MM.1S (cell line): ENCODE results near the gene PCTP.

Experiments used
- DNase-seq: peaks from one replicate; pipeline ENCODE4 v3.0.0-alpha.2; 2015
- H2AFZ ChIP-seq: fragments of 300-600 bp; sonication (generic); 2 replicates; pipeline ENCODE4 v1.6.0; 2016; ENCODE audit warnings: antibody characterized with exemption, low read length
- H3F3A ChIP-seq: fragments of 300-600 bp; sonication (generic); 2 replicates; pipeline ENCODE4 v1.6.1; 2016; ENCODE audit warnings: mild to moderate bottlenecking, antibody characterized with exemption, low read length, moderate library complexity, mixed read lengths; ENCODE audit not compliant: insufficient read depth
- H3K27ac ChIP-seq: fragments of 300-600 bp; sonication (generic); 2 replicates; pipeline ENCODE4 v1.5.1; 2016; ENCODE audit warnings: mild to moderate bottlenecking, low read length
- H3K27me3 ChIP-seq: fragments of 300-600 bp; sonication (generic); replicated peaks from 2 replicates; pipeline ENCODE4 v1.6.0; 2016; ENCODE audit warnings: low read length; ENCODE audit not compliant: insufficient read depth
- H3K36me3 ChIP-seq: fragments of 300-600 bp; sonication (generic); replicated peaks from 2 replicates; pipeline ENCODE4 v1.6.1; 2016; ENCODE audit warnings: mild to moderate bottlenecking, low read length, mixed read lengths; ENCODE audit not compliant: insufficient read depth
- H3K4me1 ChIP-seq: fragments of 300-600 bp; sonication (generic); 2 replicates; pipeline ENCODE4 v1.6.1; 2016; ENCODE audit warnings: low read length, mixed read lengths
- H3K4me2 ChIP-seq: fragments of 300-600 bp; sonication (generic); 2 replicates; pipeline ENCODE4 v1.6.0; 2016; ENCODE audit warnings: low read depth, low read length
- H3K4me3 ChIP-seq: fragments of 300-600 bp; sonication (generic); 2 replicates; pipeline ENCODE4 v1.5.1; 2016; ENCODE audit warnings: low read length, mixed read lengths
- H3K79me2 ChIP-seq: fragments of 300-600 bp; sonication (generic); 2 replicates; pipeline ENCODE4 v1.6.1; 2016; ENCODE audit warnings: mixed run types, low read length, mixed read lengths
- H3K9ac ChIP-seq: fragments of 300-600 bp; sonication (generic); 2 replicates; pipeline ENCODE4 v1.6.1; 2016; ENCODE audit warnings: low read length, mixed read lengths
- H3K9me2 ChIP-seq: fragments of 300-600 bp; sonication (generic); replicated peaks from 2 replicates; pipeline ENCODE4 v1.6.1; 2016; ENCODE audit warnings: mild to moderate bottlenecking, low read length, mixed read lengths; ENCODE audit not compliant: insufficient read depth
- H3K9me3 ChIP-seq: fragments of 300-600 bp; sonication (generic); replicated peaks from 2 replicates; pipeline ENCODE4 v1.6.1; 2016; ENCODE audit warnings: mild to moderate bottlenecking, low read length, mixed read lengths; ENCODE audit not compliant: insufficient read depth
- H4K20me1 ChIP-seq: fragments of 300-600 bp; sonication (generic); 2 replicates; pipeline ENCODE4 v1.6.1; 2016; ENCODE audit warnings: mild to moderate bottlenecking, low read length, moderate library complexity, mixed read lengths; ENCODE audit not compliant: insufficient read depth
- EZH2 ChIP-seq: fragments of 300-600 bp; sonication (generic); optimal IDR thresholded peaks from 2 replicates; pipeline ENCODE3; 2017; ENCODE audit warnings: low read depth, mild to moderate bottlenecking, antibody characterized with exemption, low read length, mixed read lengths
- EZH2phosphoT487 ChIP-seq: fragments of 300-600 bp; sonication (generic); IDR thresholded peaks from 2 replicates; pipeline ENCODE4 v1.6.1; 2018; ENCODE audit warnings: antibody characterized with exemption, low read length
- TF ChIP-seq, protein P1 (sequence below): fragments of 300-600 bp; sonication (generic); IDR thresholded peaks from 2 replicates; pipeline ENCODE4 v1.5.1; 2016; ENCODE audit warnings: antibody characterized with exemption, low read length, mixed read lengths

PCTP gene

GRCh38 chr17:55750750-55751657 is at the start of gene PCTP:
TSS of gene PCTP (plus strand) at chr17:55751051. CDS start at chr17:55751104, 53 bp downstream.
- no peaks in the 10 kb centered on the region for H3F3A ChIP-seq
- H3K9me2 ChIP-seq = no peaks in the 10 kb centered on the region
- TF ChIP-seq EZH2phosphoT487 = no peak
- TF ChIP-seq, protein P1, sequence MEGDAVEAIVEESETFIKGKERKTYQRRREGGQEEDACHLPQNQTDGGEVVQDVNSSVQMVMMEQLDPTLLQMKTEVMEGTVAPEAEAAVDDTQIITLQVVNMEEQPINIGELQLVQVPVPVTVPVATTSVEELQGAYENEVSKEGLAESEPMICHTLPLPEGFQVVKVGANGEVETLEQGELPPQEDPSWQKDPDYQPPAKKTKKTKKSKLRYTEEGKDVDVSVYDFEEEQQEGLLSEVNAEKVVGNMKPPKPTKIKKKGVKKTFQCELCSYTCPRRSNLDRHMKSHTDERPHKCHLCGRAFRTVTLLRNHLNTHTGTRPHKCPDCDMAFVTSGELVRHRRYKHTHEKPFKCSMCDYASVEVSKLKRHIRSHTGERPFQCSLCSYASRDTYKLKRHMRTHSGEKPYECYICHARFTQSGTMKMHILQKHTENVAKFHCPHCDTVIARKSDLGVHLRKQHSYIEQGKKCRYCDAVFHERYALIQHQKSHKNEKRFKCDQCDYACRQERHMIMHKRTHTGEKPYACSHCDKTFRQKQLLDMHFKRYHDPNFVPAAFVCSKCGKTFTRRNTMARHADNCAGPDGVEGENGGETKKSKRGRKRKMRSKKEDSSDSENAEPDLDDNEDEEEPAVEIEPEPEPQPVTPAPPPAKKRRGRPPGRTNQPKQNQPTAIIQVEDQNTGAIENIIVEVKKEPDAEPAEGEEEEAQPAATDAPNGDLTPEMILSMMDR = peak; percentile 52
- H3K4me1 ChIP-seq = peaks cover 7% of the 10 kb centered on the region
- H3K27ac ChIP-seq = peak within 1 kb of the TSS; percentile 33; the same call in 1 of the 2 replicates
- H3K79me2 ChIP-seq = peaks cover 9% of the 10 kb centered on the region; the same call in 1 of the 2 replicates
- H4K20me1 ChIP-seq = no peaks in the 10 kb centered on the region
- no peaks in the 10 kb centered on the region for H3K9me3 ChIP-seq
- H2AFZ ChIP-seq = peak within 1 kb of the TSS; percentile 99
- H3K4me2 ChIP-seq = peak within 1 kb of the TSS; percentile 85
- H3K27me3 ChIP-seq = no peaks in the 10 kb centered on the region
- peak; percentile 89 for DNase-seq
- H3K9ac ChIP-seq = peak within 1 kb of the TSS; percentile 65; the same call in 1 of the 2 replicates
- peak within 1 kb of the TSS; percentile 90 for H3K4me3 ChIP-seq
- H3K36me3 ChIP-seq = no peaks in the 10 kb centered on the region

GRCh38 chr17:55702150-55702549 is 48.7 kb upstream of the PCTP start:
- no peaks in the 10 kb centered on the region for H3K27me3 ChIP-seq
- no peaks in the 10 kb centered on the region for H3F3A ChIP-seq
- no peaks in the 10 kb centered on the region for H3K79me2 ChIP-seq
- no peaks in the 10 kb centered on the region; the same call in 1 of the 2 replicates for H3K4me1 ChIP-seq
- H3K9me2 ChIP-seq = no peaks in the 10 kb centered on the region
- H3K9me3 ChIP-seq = no peaks in the 10 kb centered on the region
- no peak overlapping the region for H3K4me2 ChIP-seq
- H4K20me1 ChIP-seq = no peaks in the 10 kb centered on the region
- H3K36me3 ChIP-seq = no peaks in the 10 kb centered on the region
- no peak overlapping the region for H3K9ac ChIP-seq
- TF ChIP-seq EZH2phosphoT487 = no peak
- TF ChIP-seq, protein P1 = no peak
- TF ChIP-seq EZH2 = no peak
- no peak for DNase-seq
- no peak overlapping the region for H3K4me3 ChIP-seq
- H3K27ac ChIP-seq = no peak overlapping the region
- no peak overlapping the region for H2AFZ ChIP-seq

- TF ChIP-seq, protein P1 = no peak
- no peak for TF ChIP-seq EZH2phosphoT487
- TF ChIP-seq EZH2 = no peak
- Histone ChIP-seq H3K27ac (no peak overlapping the region), H4K20me1 (no peaks in the 10 kb centered on the region), H3K4me2 (no peak overlapping the region), H3F3A (no peaks in the 10 kb centered on the region), H3K27me3 (no peaks in the 10 kb centered on the region), H3K9me3 (no peaks in the 10 kb centered on the region), H3K4me3 (no peak overlapping the region), H2AFZ (no peak overlapping the region), H3K79me2 (no peaks in the 10 kb centered on the region), H3K4me1 (no peaks in the 10 kb centered on the region; the same call in 1 of the 2 replicates), H3K36me3 (no peaks in the 10 kb centered on the region), H3K9me2 (no peaks in the 10 kb centered on the region), H3K9ac (no peak overlapping the region)
- no peak for DNase-seq
Measured at GRCh38 chr17:55704401-55704800, 46.5 kb upstream of the PCTP start.
